Smooth muscle cell (in vitro differentiated cells): ENCODE results near the gene NDUFB7. TPM values are rescaled to one million over a fixed set of nuclear protein-coding genes. Genes with fewer than 3 reads are reported as not detected.

Source experiments
- DNase-seq: peaks from one replicate; lab custom pipeline; 2025; ENCODE audit not compliant: unreplicated experiment; lab: John Stamatoyannopoulos, UW
- H2AFZ ChIP-seq: fragments of 200-600 bp; sonication (generic); 2 replicates; pipeline ENCODE4 v1.6.0; 2016; ENCODE audit warnings: antibody characterized with exemption, low read depth, mild to moderate bottlenecking
- H3F3A ChIP-seq: fragments of 200-600 bp; sonication (generic); 2 replicates; pipeline ENCODE4 v1.6.0; 2017; ENCODE audit warnings: antibody characterized with exemption, low read depth
- H3K27ac ChIP-seq: fragments of 200-600 bp; sonication (generic); 2 replicates; pipeline ENCODE4 v1.5.1; 2016; ENCODE audit warnings: low read depth, mild to moderate bottlenecking
- H3K27me3 ChIP-seq: fragments of 200-600 bp; sonication (generic); 2 replicates; pipeline ENCODE4 v1.6.1; 2016; ENCODE audit warnings: low read depth, mild to moderate bottlenecking
- H3K36me3 ChIP-seq: fragments of 200-600 bp; sonication (generic); 2 replicates; pipeline ENCODE4 v1.5.1; 2016; ENCODE audit warnings: low read depth
- H3K4me1 ChIP-seq: fragments of 200-600 bp; sonication (generic); 2 replicates; pipeline ENCODE4 v1.5.1; 2016; ENCODE audit warnings: low read depth
- H3K4me2 ChIP-seq: fragments of 200-600 bp; sonication (generic); 2 replicates; pipeline ENCODE4 v1.6.0; 2016; ENCODE audit warnings: mild to moderate bottlenecking
- H3K4me3 ChIP-seq: fragments of 200-600 bp; sonication (generic); 2 replicates; pipeline ENCODE4 v1.5.1; 2016; ENCODE audit warnings: mild to moderate bottlenecking
- H3K79me2 ChIP-seq: fragments of 200-600 bp; sonication (generic); 2 replicates; pipeline ENCODE4 v1.6.0; 2016; ENCODE audit warnings: low read depth, mild to moderate bottlenecking
- H3K9ac ChIP-seq: fragments of 200-600 bp; sonication (generic); 2 replicates; pipeline ENCODE4 v1.6.0; 2016; ENCODE audit warnings: low read depth
- H3K9me3 ChIP-seq: fragments of 200-600 bp; sonication (generic); replicated peaks from 2 replicates; pipeline ENCODE4 v1.5.1; 2016; ENCODE audit warnings: low read depth
- H4K20me1 ChIP-seq: fragments of 200-600 bp; sonication (generic); 2 replicates; pipeline ENCODE4 v1.6.0; 2016; ENCODE audit warnings: low read depth
- CTCF ChIP-seq: fragments of 200-600 bp; sonication (generic); IDR thresholded peaks from 2 replicates; pipeline ENCODE4 v1.5.1; 2017; ENCODE audit warnings: borderline replicate concordance, mild to moderate bottlenecking, antibody characterized with exemption; ENCODE audit not compliant: insufficient read depth, poor library complexity, severe bottlenecking
- WGBS: methylation state at CpG from one replicate; pipeline ENCODE4 v1.1.7; 2016; ENCODE audit warnings: low lambda C conversion rate; 5-methylcytosine and 5-hydroxymethylcytosine counted together
- polyA plus RNA-seq: library from polyadenylated mRNA; unstranded; fragments of >200 nt; fragmentation: Nextera tagmentation; extraction: Ambion mirVana; gene quantifications from 2 replicates; pipeline ENCODE4 v1.2.1, GENCODE V29; 2016
- total RNA-seq: library from RNA; depleted of rRNA; stranded (reverse); fragments of >200 nt; gene quantifications from 2 replicates; pipeline ENCODE4 v1.2.3, GENCODE V29; 2014

The NDUFB7 gene
- total and polyA plus RNA-seq, 2 experiments from 2014 or later: 316 to 361 TPM

- Histone ChIP-seq H3K27ac (no peak overlapping the region), H3K4me2 (no peak overlapping the region), H3K9me3 (no peaks in the 10 kb centered on the region), H3F3A (peaks cover 8% of the 10 kb centered on the region), H3K4me1 (peaks cover 8% of the 10 kb centered on the region), H3K79me2 (peaks cover 38% of the 10 kb centered on the region), H4K20me1 (peaks cover 57% of the 10 kb centered on the region), H3K36me3 (no peaks in the 10 kb centered on the region), H3K27me3 (no peaks in the 10 kb centered on the region), H3K4me3 (no peak overlapping the region), H3K9ac (no peak overlapping the region), H2AFZ (no peak overlapping the region)
- 81% methylated on average over 5 of the region's 5 CpGs for WGBS
- no peak for TF ChIP-seq CTCF
- no peak for DNase-seq
Measured at GRCh38 chr19:14533450-14533849, 38.4 kb downstream of the NDUFB7 start.

GRCh38 chr19:14530506-14530905 lies 41.4 kb downstream of the NDUFB7 start:
- Histone ChIP-seq H3K27ac (no peak overlapping the region), H3K9me3 (no peaks in the 10 kb centered on the region), H3K36me3 (no peaks in the 10 kb centered on the region), H3K4me2 (peak overlapping the region; percentile 89), H4K20me1 (peaks cover 32% of the 10 kb centered on the region), H3K4me3 (peak overlapping the region; percentile 82), H3K27me3 (no peaks in the 10 kb centered on the region), H3K4me1 (peaks cover 8% of the 10 kb centered on the region), H3K9ac (no peak overlapping the region), H2AFZ (no peak overlapping the region), H3F3A (peaks cover 10% of the 10 kb centered on the region), H3K79me2 (peaks cover 38% of the 10 kb centered on the region)
- WGBS: 78% methylated on average over 3 of the region's 3 CpGs
- no peak for TF ChIP-seq CTCF
- no peak for DNase-seq

GRCh38 chr19:14530005-14530348 lies 41.9 kb downstream of the NDUFB7 start:
- H3K4me1 ChIP-seq: peaks cover 8% of the 10 kb centered on the region
- H3K9me3 ChIP-seq: no peaks in the 10 kb centered on the region
- no peak for DNase-seq
- H3K79me2 ChIP-seq: peaks cover 38% of the 10 kb centered on the region
- no peaks in the 10 kb centered on the region for H3K27me3 ChIP-seq
- H3K27ac ChIP-seq: peak overlapping the region; percentile 40
- peaks cover 10% of the 10 kb centered on the region for H3F3A ChIP-seq
- WGBS: under 1% methylated on average over 18 of the region's 18 CpGs
- H3K36me3 ChIP-seq: no peaks in the 10 kb centered on the region
- peak overlapping the region; percentile 75 for H3K9ac ChIP-seq
- peak overlapping the region; percentile 82 for H2AFZ ChIP-seq
- no peak for TF ChIP-seq CTCF
- H4K20me1 ChIP-seq: peaks cover 29% of the 10 kb centered on the region
- peak overlapping the region; percentile 89 for H3K4me2 ChIP-seq
- peak overlapping the region; percentile 82 for H3K4me3 ChIP-seq

GRCh38 chr19:14529254-14530004 lies 42.4 kb downstream of the NDUFB7 start, which contains the start of gene TECR:
TECR (plus strand) TSS chr19:14529594; CDS start chr19:14529697, 103 bp downstream.
- H3K9ac ChIP-seq: peak within 1 kb of the TSS; percentile 75
- peak within 1 kb of the TSS; percentile 82 for H2AFZ ChIP-seq
- WGBS: under 1% methylated on average over 58 of the region's 59 CpGs
- H3K9me3 ChIP-seq: no peaks in the 10 kb centered on the region
- peak within 1 kb of the TSS; percentile 89 for H3K4me2 ChIP-seq
- H3K36me3 ChIP-seq: no peaks in the 10 kb centered on the region
- peaks cover 38% of the 10 kb centered on the region for H3K79me2 ChIP-seq
- peak within 1 kb of the TSS; percentile 82 for H3K4me3 ChIP-seq
- H3K4me1 ChIP-seq: peaks cover 8% of the 10 kb centered on the region
- no peak for TF ChIP-seq CTCF
- peaks cover 24% of the 10 kb centered on the region for H4K20me1 ChIP-seq
- peak; percentile 100 for DNase-seq
- no peaks in the 10 kb centered on the region for H3K27me3 ChIP-seq
- peaks cover 6% of the 10 kb centered on the region for H3F3A ChIP-seq
- H3K27ac ChIP-seq: peak within 1 kb of the TSS; percentile 86
